Measurements from ENCODE around the gene RALGAPA1.

DNA sequence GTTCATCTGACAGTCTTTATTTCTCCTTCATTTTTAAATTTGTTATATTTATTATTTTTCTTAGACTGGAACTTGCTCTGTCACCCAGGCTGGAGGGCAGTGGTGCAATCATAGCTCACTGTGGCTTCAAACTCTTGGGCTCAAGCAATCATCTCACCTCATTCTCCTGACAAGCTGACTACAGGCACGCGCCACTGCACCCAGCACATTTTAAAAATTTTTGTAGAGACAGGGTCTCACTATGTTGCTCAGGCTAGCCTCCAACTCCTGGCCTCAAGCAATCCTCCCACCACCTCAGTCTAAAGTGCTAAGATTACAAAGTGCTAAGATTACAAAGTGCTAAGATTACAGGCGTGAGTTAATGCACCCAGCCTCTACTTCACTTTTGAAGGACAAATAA, 96.6 kb downstream of the RALGAPA1 start:
- no peak for TF ChIP-seq POLR2A (IDR thresholded peaks at IDR 0.05; ENCODE audit: low read depth, low read length)
- TF ChIP-seq TAF1 (IDR thresholded peaks at IDR 0.05; ENCODE audit: borderline replicate concordance, low read depth, low read length) = no peak
- TF ChIP-seq POLR2AphosphoS5 (IDR thresholded peaks at IDR 0.05; ENCODE audit: low read depth, low read length) = no peak

All from GM12892 (cell line).